Measurements from ENCODE around the gene SRD5A1.
"Not testable (repeated sequence)": the region's sequence is repeated elsewhere in the genome, so short reads cannot be mapped to it uniquely, and the experiment has no call there.

The SRD5A1 gene

DNA sequence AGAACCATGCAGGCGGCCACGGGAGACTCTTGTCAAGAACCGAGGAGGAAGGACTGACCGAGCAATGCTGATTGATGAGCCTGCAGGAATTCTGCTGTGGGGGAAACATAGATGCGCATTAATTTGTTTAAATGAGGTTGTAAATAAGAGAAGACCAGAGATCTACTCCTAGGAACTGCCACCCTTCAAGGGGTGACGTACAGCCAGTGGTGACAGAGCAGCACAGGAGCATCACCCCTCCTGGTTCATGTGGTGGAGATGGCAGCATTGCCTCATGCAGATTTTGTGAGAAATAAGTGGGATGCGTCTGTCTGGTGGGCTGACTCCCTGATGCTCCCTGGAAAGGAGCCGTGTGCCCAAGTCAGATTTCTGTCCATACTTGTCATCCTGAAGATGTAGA lies 22.2 kb downstream of the SRD5A1 start:
- Histone ChIP-seq H3K36me3 (replicated peaks) (peaks cover 15% of the 10 kb centered on the region), H3K4me3 (ENCODE audit: low read depth, low read length) (no peak overlapping the region), H3K27me3 (replicated peaks) (no peaks in the 10 kb centered on the region), H3K27ac (no peak overlapping the region)
- DNase-seq: no peak
- TF ChIP-seq, protein P1, sequence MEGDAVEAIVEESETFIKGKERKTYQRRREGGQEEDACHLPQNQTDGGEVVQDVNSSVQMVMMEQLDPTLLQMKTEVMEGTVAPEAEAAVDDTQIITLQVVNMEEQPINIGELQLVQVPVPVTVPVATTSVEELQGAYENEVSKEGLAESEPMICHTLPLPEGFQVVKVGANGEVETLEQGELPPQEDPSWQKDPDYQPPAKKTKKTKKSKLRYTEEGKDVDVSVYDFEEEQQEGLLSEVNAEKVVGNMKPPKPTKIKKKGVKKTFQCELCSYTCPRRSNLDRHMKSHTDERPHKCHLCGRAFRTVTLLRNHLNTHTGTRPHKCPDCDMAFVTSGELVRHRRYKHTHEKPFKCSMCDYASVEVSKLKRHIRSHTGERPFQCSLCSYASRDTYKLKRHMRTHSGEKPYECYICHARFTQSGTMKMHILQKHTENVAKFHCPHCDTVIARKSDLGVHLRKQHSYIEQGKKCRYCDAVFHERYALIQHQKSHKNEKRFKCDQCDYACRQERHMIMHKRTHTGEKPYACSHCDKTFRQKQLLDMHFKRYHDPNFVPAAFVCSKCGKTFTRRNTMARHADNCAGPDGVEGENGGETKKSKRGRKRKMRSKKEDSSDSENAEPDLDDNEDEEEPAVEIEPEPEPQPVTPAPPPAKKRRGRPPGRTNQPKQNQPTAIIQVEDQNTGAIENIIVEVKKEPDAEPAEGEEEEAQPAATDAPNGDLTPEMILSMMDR (IDR thresholded peaks at IDR 0.05; ENCODE audit: low read depth, low read length, missing control alignments): no peak
- in situ Hi-C loops (cut with HindIII; ENCODE audit: low pct_ligation_motif_present, low sequenced_read_pairs): no loop called here

GRCh38 chr5:6656680-6657079 lies 23.4 kb downstream of the SRD5A1 start:
- H3K36me3 ChIP-seq (replicated peaks): peaks cover 15% of the 10 kb centered on the region
- TF ChIP-seq, protein P1 (IDR thresholded peaks at IDR 0.05; ENCODE audit: low read depth, low read length, missing control alignments): no peak
- in situ Hi-C loops (cut with HindIII; ENCODE audit: low pct_ligation_motif_present, low sequenced_read_pairs): no loop called here
- no peak overlapping the region for H3K27ac ChIP-seq
- no peak for DNase-seq
- no peak overlapping the region for H3K4me3 ChIP-seq (ENCODE audit: low read depth, low read length)
- H3K27me3 ChIP-seq (replicated peaks): no peaks in the 10 kb centered on the region

DNA sequence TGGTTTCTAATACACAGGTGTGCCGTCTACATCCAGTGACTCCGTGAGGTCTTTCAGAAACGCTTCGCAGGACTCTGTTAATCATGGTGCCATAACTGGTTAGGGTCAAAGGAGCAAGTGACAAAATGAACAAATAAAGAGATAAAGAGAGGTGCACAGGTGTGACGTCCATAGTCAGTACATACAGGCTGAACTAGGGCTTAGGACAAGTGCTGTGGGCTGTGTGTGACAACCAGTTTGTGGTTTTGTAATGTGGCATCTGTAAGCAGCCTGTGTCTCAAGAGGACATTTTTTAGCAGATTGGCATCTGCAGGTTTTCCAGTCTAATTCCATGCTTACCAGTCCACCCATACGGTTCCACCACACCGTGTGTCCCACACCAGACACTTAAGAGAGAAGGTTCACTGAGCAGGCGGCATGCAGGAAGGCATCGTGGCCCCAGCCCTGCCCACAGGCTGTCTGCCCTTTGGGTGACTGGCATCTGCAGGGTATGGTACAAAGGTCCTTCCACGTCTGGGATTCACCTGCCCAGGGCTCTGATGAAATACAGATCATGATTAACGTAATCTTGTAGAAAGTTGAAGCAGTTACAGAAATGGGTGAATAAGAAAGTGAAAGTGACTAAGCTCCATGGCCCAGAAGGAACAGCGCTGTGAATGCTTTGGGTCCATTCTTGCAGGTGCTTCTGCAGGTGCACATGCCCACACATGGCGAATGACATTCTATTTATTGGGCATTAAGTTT lies 26.9 kb downstream of the SRD5A1 start:
- Histone ChIP-seq H3K36me3 (replicated peaks) (peaks cover 15% of the 10 kb centered on the region), H3K27ac (no peak overlapping the region), H3K27me3 (replicated peaks) (no peaks in the 10 kb centered on the region), H3K4me3 (ENCODE audit: low read depth, low read length) (no peak overlapping the region)
- TF ChIP-seq, protein P1 (IDR thresholded peaks at IDR 0.05; ENCODE audit: low read depth, low read length, missing control alignments): no peak
- in situ Hi-C loops (cut with HindIII; ENCODE audit: low pct_ligation_motif_present, low sequenced_read_pairs): no loop called here
- no peak for DNase-seq

- Histone ChIP-seq H3K36me3 (replicated peaks) (peaks cover 15% of the 10 kb centered on the region), H3K4me3 (ENCODE audit: low read depth, low read length) (no peak overlapping the region), H3K27me3 (replicated peaks) (no peaks in the 10 kb centered on the region), H3K27ac (no peak overlapping the region)
- TF ChIP-seq, protein P1 (IDR thresholded peaks at IDR 0.05; ENCODE audit: low read depth, low read length, missing control alignments): no peak
- no peak for DNase-seq
- in situ Hi-C loops (cut with HindIII; ENCODE audit: low pct_ligation_motif_present, low sequenced_read_pairs): no loop called here
These were observed 27.4 kb downstream of the SRD5A1 start for GRCh38 chr5:6660688-6661087.

GRCh38 chr5:6666762-6667161 lies 33.5 kb downstream of the SRD5A1 start:
- Histone ChIP-seq H3K4me3 (ENCODE audit: low read depth, low read length) (no peak overlapping the region), H3K27ac (no peak overlapping the region), H3K36me3 (replicated peaks) (no peaks in the 10 kb centered on the region), H3K27me3 (replicated peaks) (no peaks in the 10 kb centered on the region)
- TF ChIP-seq, protein P1 (IDR thresholded peaks at IDR 0.05; ENCODE audit: low read depth, low read length, missing control alignments): no peak
- no peak for DNase-seq
- in situ Hi-C loops (cut with HindIII; ENCODE audit: low pct_ligation_motif_present, low sequenced_read_pairs): no loop called here

- in situ Hi-C loops (cut with HindIII; ENCODE audit: low pct_ligation_motif_present, low sequenced_read_pairs): no loop called here
- H3K27me3 ChIP-seq (replicated peaks): no peaks in the 10 kb centered on the region
- H3K4me3 ChIP-seq (ENCODE audit: low read depth, low read length): no peak overlapping the region
- no peak for DNase-seq
- TF ChIP-seq, protein P1 (IDR thresholded peaks at IDR 0.05; ENCODE audit: low read depth, low read length, missing control alignments): no peak
- no peaks in the 10 kb centered on the region for H3K36me3 ChIP-seq (replicated peaks)
- no peak overlapping the region for H3K27ac ChIP-seq
These were observed 34.4 kb downstream of the SRD5A1 start for GRCh38 chr5:6667648-6668047.

DNA sequence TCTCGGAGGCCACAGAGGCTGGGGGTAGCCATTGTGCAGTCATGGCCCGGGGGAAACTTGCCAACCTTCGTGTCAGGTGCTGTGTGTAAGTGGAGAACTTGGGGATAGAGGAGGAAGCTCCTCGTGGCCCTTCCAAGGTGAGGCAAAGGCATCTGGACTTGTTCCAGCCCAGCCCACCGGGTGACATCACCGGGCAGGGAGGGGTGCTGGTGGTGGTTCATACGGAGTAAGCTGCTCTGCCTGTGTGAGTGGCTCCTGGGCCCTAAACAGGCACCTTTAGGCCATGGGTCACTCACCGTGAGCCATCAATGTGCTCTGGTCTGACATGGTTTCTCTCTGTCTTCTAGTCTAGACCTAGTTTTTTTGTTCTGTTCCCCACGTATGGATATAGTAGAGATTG lies 35.5 kb downstream of the SRD5A1 start:
- H3K4me3 ChIP-seq (ENCODE audit: low read depth, low read length); in situ Hi-C loops (cut with HindIII; ENCODE audit: low pct_ligation_motif_present, low sequenced_read_pairs); H3K36me3 ChIP-seq (replicated peaks); DNase-seq; H3K27me3 ChIP-seq (replicated peaks); H3K27ac ChIP-seq: not testable (repeated sequence)
